Posterior cingulate gyrus (tissue), 11 donors: Measurements from ENCODE around the gene ENOSF1.

Source experiments
- DNase-seq, 10 donors: peaks; one replicate each; pipeline versions ENCODE4 v3.0.0 to v3.0.0-alpha.2; 2020 to 2021; ENCODE audit warnings: mixed read lengths in 3 of 10
- intact Hi-C: fragments of 100-400 bp; cut with DNase I; formaldehyde crosslinking; loops from one replicate; pipeline ENCODE4 v1.15.1; 2023

Gene ENOSF1

DNA sequence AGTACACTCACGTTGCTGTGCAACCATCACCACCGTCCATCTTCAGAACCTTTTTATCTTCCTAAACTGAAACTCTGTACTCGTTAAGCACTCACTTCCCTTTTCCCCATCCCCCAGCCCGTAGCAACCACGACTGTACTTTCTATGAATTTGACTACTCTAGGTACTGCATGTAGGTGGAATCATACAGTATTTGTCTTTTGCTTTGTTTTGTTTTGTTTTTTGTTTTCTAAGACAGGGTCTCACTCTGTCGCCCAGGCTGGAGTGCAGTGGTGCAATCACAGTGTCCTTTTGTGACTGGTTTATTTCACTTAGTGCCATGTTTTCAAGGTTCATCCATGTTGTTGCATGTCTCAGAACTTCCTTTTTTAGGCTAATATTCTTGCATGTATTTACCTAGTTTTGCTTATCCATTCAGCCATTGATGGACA lies 62.0 kb downstream of the ENOSF1 start:
- intact Hi-C loops = loop anchor here (10.0 kb wide), 1 partner anchor 64 kb away; the partner anchor contains the start of gene ENOSF1
- no peak for DNase-seq

- DNase-seq = no peak
- intact Hi-C loops = no loop called here
Observed at GRCh38 chr18:649341-649740, 63.1 kb downstream of the ENOSF1 start.

DNA sequence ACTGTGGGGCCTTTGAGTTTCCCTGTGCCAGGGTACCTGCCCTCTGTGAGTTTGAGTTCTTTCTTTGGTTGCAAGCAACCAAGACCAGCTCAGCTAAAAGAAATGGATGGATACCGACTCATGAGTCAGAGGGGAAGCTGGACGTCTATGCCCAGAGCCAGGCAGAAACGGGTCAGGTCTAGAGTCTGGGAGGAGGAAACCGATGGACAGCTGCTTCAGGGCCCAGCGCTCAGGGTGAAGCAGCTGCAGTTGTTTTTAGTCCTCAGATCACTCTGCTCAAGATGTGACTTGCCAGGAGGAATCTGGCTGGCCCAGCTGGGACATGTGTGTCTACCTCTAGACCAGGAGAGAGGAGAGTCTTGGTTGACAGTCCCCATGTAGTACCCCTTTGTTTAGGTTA lies 65.1 kb downstream of the ENOSF1 start:
- intact Hi-C loops = no loop called here
- no peak for DNase-seq

DNA sequence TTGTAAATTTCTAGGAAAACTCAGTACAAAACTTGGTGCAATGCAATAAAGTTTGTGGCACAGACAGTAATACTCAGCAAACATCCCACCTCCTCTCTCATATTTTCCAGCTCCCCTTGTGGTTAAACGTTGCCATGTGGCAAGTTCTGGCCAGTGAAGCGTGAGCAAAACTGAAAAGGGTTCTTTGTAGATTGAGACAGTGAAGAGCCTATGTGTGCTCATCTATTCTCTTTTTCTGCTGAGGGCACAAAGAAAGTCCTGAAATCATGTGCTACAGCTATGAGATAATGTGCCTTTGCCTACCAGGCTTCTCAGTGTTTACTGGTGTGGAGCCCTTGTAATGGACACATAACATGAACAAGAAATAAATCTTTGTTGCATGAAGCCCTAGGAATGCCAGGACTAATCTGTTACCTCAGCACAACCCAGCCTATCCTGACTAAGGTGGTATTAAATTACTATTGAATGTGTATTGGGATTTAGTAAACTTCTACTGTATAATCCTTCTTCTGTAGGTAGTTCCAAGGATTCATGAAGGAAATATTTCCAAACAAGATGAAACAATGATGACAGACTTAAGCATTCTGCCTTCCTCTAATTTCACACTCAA lies 67.9 kb downstream of the ENOSF1 start:
- intact Hi-C loops = no loop called here
- DNase-seq = peak in 4 of 10 donors; percentile 28 to 88 (median 46)

DNA sequence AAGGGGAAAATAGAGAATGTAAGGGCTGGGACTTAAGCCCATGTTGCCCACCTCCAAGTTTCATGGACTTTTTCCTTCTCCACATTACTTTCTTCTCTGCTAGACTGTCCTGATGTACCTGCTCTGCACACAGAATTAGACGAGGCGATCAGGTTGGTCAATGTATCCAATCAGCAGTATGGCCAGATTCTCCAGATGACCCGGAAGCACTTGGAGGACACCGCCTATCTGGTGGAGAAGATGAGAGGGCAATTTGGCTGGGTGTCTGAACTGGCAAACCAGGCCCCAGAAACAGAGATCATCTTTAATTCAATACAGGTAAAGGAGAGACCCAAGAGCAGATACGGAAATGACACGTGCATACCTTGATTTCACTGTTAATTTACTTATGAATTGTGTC lies 71.2 kb downstream of the ENOSF1 start:
- intact Hi-C loops = no loop called here

DNA sequence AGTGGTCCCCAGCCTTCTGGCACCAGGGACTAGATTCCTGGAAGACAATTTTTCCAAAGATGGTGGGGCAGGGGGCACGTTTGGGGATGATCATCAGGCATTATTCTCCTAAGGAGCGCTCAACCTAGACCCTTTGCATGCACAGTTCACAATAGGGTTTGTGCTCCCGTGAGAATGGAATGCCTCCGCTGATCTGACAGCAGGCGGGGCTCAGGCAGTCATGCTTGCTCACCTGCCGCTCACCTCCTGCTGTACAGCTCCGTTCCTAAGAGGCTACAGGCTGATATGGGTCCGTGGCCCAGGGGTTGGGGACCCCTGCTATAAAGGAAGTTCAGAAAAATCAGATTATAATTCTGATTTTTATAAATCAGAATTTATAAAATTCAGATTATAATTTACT lies 77.3 kb downstream of the ENOSF1 start:
- intact Hi-C loops = no loop called here
- no peak for DNase-seq

More for the DNA sequence above, 71.2 kb downstream of the ENOSF1 start:
- no peak for DNase-seq

DNA sequence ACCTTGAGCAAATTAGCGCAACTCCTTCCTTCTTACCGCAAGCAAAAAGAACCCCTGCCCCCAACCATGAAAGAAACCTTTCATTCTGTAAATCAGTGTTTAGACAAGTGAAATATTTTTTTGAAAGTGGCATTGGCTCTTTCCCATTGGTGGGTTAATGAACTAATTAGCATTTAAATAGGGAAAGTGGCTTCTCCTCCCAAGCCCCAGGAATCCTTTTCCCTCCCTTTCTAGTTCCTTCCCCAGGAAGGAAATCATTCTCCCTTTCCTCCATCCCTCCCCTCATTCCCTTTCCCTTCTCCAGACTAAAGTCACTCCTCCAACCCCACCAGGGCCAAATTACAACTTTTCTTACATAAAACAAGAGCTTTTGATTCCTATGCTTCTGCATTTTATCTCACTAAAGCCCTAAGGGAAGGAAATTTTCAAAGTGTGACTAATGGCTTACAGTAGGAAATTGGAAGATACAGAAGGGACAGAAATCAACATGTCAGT lies 77.8 kb downstream of the ENOSF1 start:
- no peak for DNase-seq
- intact Hi-C loops = no loop called here

GRCh38 chr18:631560-631959 lies 80.9 kb downstream of the ENOSF1 start:
- no peak for DNase-seq
- intact Hi-C loops = no loop called here

DNA sequence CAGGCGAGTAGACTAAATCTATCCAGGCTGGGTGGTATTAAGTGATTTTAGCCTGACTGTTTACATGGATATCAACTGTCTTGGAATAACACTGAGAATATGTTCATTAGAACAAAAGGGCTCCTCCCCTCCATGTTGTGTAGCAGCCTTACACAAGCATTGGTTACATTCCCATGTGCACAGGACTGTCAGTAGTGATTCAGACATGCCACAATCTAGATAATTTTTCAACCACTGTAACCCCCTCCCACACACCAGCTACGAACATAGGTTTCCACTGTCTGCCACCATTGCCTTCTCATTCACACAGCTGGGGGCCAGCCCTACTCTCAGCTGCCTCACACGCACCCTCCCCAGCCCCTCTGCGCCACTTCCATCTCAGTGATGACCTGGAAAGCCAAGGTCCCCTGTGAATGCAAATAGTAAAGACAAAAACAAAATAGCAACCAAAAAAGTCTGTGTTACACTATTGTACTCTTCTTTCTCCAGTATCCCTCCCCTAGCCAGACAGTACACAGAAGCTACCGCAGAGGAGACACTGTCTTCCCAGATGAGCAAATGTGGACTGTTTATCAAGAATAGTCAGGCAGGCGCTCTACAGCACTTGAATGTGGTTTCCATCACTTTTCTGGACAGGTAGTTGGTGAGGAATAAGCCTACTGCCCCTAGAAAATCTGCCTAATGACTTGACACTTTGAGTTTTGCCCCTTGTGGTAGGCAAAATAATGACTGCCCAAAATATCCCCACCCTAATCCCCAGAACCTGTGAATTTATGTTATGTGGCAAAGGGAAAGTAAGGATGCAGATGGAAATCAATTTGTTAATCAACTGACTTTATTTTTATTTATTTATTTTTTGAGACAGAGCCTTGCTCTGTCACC lies 82.9 kb downstream of the ENOSF1 start:
- no peak for DNase-seq
- intact Hi-C loops = no loop called here

DNA sequence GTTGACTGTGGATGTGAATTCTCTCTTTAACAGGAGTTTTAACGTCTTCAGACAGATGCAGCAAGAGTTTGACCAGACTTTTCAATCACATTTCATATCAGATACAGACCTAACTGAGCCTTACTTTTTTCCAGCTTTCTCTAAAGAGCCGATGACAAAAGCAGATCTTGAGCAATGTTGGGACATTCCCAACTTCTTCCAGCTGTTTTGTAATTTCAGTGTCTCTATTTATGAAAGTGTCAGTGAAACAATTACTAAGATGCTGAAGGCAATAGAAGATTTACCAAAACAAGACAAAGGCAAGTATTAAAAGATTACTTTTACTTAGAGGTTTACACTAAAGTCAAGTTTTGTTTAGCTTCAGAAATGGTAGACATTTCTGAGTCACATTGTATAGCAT lies 85.2 kb downstream of the ENOSF1 start:
- intact Hi-C loops = no loop called here

DNA sequence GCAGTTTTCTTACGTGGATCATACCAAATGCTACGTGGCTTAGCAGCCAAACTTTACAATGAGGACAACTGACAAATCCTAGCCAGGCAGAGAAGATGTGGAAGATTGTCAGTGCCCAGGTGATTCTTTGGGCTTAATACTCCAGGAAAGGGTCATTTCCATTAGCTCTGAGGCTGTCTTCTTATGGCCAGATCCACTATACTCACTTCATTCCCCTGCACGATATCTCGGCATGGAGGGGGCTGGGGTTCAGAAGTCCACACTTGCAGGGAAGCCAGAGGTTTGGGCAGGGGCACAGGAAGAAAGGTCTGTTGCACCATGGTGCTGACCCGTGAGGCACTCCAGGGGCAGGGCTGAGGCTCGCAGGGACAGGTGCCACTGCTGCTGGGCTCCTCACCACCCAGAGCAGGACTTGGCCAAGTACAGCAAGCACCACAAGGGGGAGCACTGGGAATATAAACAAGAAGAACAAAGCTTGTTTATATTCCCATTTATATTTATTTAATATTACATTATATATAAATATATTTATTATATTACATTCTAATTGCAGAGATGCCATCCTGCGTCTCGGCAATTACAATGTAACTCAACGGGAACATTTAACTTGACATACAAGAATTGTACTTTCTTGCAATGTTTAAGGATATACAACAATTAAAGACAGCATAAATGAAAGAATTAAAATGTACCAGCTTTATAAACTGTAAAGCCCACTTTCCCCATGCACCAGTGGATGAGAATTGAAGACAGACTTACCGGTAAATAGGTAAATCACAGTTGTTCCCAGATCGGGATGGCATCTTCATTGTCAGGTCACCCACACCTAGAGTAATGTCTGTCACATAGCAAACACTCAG lies 88.4 kb downstream of the ENOSF1 start:
- intact Hi-C loops = loop anchor here (2.0 to 5.0 kb wide), 2 partner anchors 88 to 207 kb away; partner anchors contain the start of gene ENOSF1
- peak; percentile 34 to 92 (median 74) for DNase-seq

More for the DNA sequence above, 85.2 kb downstream of the ENOSF1 start:
- no peak for DNase-seq

DNA sequence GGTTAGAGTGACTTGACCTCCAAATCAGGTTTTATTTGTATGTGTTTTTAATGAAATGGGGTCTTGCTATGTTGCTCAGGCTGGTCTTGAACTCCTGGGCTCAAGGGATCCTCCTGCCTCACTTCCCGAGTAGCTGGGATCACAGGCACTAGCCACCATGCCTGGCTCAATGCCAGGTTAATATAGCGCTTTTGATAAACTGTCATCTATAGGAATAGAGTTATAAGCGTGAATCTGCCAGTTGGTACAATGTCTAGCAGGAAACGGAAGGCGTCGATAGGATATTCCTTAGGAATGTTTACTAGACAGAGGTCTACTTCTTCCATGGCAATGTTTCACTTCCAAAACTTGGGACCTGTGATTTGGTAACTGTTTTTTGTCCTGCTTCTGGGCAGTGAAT lies 90.1 kb downstream of the ENOSF1 start:
- intact Hi-C loops = loop anchor here (5.0 kb wide), 1 partner anchor 90 kb away; the partner anchor contains the start of gene ENOSF1
- DNase-seq = no peak

GRCh38 chr18:621291-622043 lies 91.0 kb downstream of the ENOSF1 start:
- DNase-seq = no peak
- intact Hi-C loops = loop anchor here (5.0 kb wide), 1 partner anchor 91 kb away; the partner anchor contains the start of gene ENOSF1
